ENCODE results near the gene DNAJC12.
"Not testable (repeated sequence)": the region's sequence is repeated elsewhere in the genome, so short reads cannot be mapped to it uniquely, and the experiment has no call there.

DNAJC12 gene

DNA sequence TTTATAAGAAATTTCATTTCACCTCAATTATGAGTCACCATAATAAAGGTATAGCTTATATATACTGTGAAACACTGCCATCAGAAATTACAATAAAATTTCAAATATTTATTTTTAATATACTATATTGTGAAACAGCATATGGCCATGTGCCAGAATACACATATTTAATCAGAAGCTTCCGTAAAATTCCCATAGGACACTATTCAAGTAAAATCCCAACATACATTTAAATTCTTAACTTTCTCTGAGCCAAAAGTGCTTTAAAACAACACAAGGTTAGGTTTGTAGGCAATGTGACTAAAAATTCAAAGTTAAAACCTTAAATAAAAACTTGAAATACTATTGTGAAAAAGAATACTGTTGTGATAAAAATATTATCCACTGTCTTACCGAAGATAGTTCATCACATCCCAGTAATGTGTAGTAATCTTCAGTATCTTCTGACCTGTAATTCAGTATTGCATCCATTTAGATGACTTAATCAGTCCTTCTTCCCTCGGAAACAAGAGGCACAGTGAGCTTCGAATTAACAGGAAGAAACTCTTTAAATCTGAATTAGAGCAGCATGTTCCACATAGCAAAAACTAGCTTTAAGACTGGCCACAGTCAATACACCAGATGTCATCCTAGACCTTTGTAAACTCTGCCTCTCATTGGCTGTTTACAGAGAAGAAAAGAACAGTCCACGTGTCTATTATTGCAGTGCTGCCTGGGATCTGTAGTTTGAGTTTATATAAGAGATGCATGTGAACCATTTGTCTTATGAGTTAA is at the start of gene DNAJC12:
Gene DNAJC12, minus strand, starts transcription at position 648 of the 774 bp plus-strand sequence. Its CDS starts 177 bp downstream, at position 471.
- DNase-seq (ENCODE audit: low read depth in 2 of 2), result no peak

GRCh38 chr10:67884842-67885670 is 47.1 kb upstream of the DNAJC12 start:
- DNase-seq (ENCODE audit: low read depth in 2 of 2), result peak; percentile 47 to 51

DNA sequence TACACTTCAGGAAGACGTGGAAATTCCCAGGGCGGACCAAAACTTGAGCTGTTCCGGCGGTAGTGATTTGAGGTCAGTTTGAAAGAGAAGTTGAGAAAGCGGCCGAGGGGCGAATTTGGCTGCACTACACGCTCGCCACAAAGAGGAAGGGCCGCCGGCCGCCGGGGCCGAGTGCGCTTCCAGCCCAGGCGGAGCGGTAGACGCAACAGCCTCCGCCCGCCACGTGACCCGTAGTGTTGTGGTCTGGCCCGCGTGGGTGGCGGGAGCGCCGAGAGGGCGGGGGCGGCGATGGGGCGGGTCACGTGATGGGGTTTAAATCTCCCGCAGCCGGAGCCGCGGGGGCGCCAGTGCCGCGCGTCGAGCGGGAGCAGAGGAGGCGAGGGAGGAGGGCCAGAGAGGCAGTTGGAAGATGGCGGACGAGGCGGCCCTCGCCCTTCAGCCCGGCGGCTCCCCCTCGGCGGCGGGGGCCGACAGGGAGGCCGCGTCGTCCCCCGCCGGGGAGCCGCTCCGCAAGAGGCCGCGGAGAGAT is 46.4 kb upstream of the DNAJC12 start, which contains the start of gene SIRT1:
Gene SIRT1, plus strand, starts transcription at position 344 of the 529 bp plus-strand sequence. Its CDS starts 66 bp downstream, at position 410.
- DNase-seq (ENCODE audit: low read depth in 2 of 2), result peak; percentile 93

DNA sequence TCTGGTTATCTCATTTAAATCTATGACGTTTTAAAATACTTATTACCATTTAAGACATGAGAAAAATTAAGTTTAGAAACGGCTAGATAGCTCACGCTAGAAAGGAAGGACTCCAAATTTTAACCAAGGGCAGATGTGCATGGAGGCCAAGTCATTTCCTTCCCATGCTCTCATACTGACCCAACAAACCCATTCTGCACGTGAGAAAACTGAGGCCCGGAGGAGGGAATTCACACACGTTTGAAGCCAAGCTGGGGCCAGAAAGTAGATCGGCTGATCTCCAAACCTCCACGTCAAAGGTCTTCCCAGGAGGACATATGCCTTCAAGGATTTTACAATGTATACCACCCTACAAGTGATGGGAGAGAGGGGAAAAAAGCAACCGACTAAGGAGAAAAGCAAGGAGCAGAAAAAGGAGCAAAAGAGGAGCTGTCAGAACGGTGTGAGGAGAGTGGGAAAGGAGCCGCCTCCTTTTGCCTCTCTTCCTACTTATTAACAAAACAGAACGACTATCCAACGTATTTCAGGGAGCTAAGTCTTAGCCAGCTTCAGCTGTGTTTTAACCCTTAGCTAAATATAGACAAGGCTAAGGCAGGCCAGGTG is 45.8 kb upstream of the DNAJC12 start:
- no peak for DNase-seq (ENCODE audit: low read depth in 2 of 2)

- DNase-seq (ENCODE audit: low read depth in 2 of 2), result no peak
Observed at GRCh38 chr10:67878133-67878532, 40.1 kb upstream of the DNAJC12 start.

- DNase-seq (ENCODE audit: low read depth in 2 of 2), result not testable (repeated sequence)
Observed at GRCh38 chr10:67877421-67877820, 39.4 kb upstream of the DNAJC12 start.

DNA sequence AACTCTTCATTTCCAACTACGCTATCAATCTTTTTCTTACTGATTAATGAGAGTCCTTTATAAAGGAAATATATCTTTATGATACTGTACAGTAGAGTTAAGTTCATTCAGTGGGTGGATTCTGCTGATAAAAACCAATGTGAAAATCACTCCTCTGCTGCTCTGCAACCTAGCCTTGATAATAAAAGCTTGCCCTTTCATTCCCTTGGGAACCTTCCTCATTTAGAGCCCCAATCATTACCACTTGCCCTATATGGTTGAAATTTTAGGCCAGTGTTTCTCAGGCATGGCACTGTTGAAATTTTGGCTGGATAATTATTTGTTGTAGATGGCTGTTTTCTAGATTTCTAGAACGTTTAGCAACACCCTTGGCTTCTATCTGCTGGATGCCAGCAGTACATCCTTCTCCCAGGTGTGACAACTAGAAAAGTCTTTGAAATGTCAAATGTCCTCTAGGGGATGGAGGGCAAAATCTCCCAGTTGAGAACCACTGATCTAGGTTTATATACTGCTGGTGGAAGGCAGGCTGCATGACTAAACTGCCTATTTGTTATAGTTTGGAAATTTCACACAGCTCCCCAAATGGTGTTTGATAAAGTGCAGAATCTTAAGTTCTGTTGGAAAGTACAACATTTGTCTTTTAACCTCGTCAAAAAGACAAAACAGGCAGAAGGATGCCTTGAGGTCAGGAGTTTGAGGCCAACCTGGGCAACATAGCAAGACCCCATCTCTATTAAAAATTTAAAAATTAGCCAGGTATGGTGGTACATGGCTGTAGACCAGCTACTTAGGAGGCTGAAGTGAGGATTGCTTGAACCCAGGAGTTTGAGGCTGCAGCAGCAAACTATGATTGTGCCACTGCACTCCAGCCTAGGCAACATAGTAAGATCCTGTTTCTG is 37.6 kb upstream of the DNAJC12 start:
- no peak for DNase-seq (ENCODE audit: low read depth in 2 of 2)

DNA sequence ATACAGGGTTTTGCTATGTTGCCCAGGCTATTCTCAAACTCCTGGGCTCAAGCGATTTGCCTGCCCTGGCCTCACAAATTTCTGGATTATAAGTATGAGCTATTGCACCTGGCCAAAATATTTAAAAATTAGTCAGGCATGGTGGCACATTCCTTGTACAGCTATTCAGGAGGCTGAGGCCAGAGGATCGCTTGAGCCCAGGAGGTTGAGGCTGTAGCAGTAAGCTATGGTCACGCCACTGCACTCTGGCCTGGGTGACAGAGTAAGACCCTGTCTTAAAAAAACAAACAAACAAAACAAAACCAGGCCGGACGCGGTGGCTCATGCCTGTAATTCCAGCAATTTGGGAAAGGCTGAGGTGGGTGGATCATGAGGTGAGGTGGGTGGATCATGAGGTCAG is 32.0 kb upstream of the DNAJC12 start:
- no peak for DNase-seq (ENCODE audit: low read depth in 2 of 2)

DNA sequence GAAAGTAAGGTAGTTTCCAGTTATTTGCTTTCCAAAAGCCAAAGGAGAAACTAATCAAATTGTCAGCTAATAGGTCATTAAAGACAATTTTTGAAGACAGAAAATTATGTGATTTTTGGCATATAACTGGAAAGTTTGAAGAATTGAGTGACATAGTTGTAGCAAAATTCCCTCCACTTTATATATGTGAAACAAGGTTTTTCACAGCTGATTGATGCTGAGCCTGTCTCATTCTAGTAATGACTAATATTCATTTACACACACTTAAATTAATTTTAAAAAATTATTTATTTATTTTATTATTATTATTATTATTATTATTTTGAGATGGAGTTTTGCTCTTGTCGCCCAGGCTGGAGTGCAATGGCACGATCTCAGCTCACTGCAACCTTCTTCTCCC is 30.1 kb upstream of the DNAJC12 start:
- no peak for DNase-seq (ENCODE audit: low read depth in 2 of 2)

DNA sequence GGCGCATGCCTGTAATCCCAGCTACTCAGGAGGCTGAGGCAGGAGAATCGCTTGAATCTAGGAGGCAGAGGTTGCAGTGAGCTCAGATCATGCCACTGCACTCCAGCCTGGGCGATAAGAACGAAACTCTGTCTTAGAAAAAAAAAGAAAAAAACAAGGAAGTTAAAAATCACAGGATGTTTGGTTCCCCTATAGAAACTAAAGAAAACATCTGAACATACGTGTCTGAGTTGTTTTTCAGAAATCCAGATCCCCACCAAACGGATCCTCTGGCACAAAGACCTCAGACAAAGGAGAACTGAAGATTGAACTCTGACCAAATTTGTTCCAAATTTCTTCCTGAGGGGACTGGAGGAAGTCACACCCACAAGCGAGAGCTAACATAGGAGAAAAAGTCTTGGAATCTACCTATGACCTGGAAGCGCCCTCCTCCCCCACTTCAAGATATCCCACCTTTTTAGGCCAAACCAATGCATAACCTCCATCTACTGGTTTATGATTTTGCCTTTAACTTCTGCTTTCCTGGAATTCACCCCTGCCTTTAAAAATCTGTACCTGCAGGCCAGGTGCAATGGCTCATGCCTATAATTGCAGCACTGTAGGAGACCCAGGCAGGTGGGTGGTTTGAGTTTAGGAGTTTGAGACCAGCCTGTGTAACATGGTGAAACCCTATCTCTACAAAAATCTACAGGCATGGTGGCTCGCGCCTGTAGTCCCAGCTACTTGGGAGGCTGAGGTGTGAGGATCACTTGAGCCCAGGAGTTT is 26.8 kb upstream of the DNAJC12 start:
- no peak for DNase-seq (ENCODE audit: low read depth in 2 of 2)

DNA sequence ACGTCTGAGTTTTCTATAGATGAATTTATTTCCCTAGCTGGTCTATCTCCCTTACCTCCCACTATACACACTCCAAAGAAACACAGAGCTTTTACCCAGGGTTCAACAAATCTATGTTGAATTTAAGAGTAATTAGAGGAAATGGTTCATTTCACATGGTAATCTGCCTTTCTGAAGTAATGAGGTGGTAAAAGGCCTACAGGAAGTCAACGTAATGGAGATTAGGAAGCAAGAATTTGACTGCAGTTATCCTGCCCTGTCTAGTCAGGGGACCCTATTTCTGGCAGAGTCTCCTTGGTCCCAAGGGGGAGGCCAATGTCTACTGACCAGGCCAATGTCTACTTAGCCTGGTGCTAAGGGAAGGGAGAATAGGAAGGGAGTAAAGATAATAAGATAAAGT is 25.1 kb upstream of the DNAJC12 start:
- no peak for DNase-seq (ENCODE audit: low read depth in 2 of 2)

DNA sequence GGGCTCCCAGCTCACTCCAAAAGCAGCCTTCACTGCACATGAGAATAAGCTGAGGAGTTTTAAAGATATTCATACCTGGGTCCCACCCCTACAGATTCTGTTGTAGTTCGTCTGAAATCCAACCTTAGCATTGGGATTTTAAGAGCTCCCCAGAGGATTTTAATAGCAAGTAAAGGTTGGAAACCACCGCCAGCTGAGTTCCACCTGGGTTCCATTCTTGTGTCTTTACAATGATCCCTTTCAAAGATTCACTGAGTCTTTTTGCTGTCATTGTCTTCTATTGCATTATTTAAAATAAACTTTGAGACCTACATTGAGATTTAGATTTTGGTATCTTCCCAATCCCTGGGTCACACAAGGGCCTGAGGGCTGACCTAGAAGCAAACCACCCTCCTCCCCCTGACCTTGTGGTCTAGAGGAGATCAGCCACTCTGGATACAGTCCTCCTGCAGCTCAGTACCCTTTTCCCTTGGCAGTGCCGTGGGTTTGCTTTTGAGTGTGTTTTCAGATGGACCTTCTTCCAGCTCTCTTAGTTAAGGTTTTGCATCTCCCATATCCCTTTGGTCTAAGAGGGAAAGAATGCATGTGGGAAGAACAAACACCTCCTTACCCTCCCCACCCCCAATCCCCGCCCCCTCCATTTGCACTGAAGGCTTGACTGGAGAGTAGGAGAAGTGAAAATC is 23.9 kb upstream of the DNAJC12 start:
- no peak for DNase-seq (ENCODE audit: low read depth in 2 of 2)

- no peak for DNase-seq (ENCODE audit: low read depth in 2 of 2)
Observed at GRCh38 chr10:67858971-67859370, 21.0 kb upstream of the DNAJC12 start.

GRCh38 chr10:67853512-67853911 is 15.5 kb upstream of the DNAJC12 start:
- no peak for DNase-seq (ENCODE audit: low read depth in 2 of 2)

DNA sequence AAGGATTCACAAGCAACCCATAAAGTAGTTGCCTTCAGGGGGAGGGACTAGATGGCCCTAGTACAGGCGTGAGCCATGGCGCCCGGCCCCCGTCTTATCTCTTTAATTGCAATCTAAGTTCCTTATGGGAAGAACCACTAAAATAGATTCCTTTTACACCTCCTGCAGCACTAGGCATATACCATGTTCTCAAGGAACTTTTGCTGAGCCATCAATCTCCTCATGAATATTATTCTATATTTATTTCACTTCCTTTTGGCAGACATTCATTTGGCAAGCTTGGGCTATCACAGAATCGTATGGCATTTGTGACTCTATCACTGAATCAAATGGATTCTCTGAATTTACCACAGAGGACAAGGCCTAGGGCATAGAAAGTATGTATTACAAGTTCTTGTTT is 14.8 kb upstream of the DNAJC12 start:
- DNase-seq (ENCODE audit: low read depth in 2 of 2), result no peak

DNA sequence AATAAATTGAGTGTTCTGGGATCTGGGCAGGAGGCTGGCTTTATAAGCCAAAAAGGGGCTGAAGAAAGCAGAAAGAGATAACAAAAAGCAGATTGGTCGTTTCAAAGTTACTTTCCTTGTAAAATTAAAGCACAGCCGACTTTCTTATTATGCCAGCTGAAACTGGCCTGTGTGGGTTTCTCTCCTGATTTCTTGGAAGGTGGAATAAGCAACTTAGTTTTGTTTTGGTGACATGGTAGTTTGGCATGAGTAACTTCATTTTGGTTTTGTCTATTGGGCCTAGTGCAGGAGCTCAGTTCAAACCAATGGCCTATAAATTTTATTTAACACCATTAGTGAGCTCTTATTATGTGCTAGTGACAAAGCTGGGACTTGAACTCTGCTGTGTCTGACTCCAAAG is 13.2 kb upstream of the DNAJC12 start:
- DNase-seq (ENCODE audit: low read depth in 2 of 2), result no peak

- DNase-seq (ENCODE audit: low read depth in 2 of 2), result peak; percentile 80 to 82
Observed at GRCh38 chr10:67849331-67850011, 11.5 kb upstream of the DNAJC12 start.

DNA sequence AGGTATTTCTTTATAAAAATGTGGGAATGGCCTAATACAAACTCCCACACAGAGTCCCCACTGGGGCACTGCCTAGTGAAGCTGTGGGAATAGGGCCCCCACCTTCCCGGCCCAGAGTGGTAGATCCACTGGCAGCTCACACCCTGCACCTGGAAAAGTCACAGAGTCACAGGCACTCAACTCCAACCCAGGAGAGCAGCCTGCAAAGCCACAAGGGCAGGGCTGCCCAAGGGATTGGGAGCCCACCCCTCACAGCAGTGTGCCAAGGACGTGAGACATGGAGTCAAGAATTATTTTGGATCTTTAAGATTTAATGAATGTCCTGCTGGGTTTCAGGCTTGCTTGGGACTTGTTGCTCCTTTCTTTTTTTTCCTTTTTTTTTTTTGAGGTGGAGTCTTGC is 5.3 kb upstream of the DNAJC12 start:
- DNase-seq (ENCODE audit: low read depth in 2 of 2), result no peak

DNA sequence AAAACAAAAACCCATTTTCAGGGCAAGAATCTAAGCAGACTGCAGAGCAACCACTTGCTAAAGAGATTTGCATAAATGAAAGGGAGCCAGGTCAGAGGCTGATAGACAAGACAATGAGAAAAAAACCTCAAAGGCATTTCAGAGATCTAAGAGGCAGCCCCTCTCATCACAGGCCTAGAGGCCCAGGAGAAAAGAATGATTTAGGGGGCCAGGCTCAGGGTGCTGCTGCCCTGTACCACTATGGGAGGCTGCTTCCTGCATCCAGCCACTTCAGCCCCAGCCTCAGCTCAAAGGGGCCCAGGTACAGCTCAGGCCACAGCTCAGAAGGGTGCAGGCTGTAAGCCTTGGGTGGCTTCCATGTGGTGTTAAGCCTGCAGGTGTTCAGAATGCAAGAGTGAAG is 3.7 kb upstream of the DNAJC12 start:
- no peak for DNase-seq (ENCODE audit: low read depth in 2 of 2)
